GM18499 (cell line): ENCODE results near the gene PADI4.

ENCODE experiments used
- ATAC-seq: cut with Tn5 transposase; IDR thresholded peaks from one replicate; pipeline ENCODE4 v1.9.1; 2021; ENCODE audit warnings: moderate number of reproducible peaks; ENCODE audit not compliant: insufficient read depth, unreplicated experiment

PADI4 gene

GRCh38 chr1:17281775-17282181 lies 26.2 kb upstream of the PADI4 start:
- ATAC-seq = no peak

- ATAC-seq = no peak
Measured at GRCh38 chr1:17282836-17283235, 25.2 kb upstream of the PADI4 start.

- no peak for ATAC-seq
Measured at GRCh38 chr1:17286646-17287045, 21.4 kb upstream of the PADI4 start.

- ATAC-seq = no peak
Measured at GRCh38 chr1:17287130-17287776, 20.7 kb upstream of the PADI4 start.

- ATAC-seq = no peak
Measured at GRCh38 chr1:17289721-17290120, 18.3 kb upstream of the PADI4 start.

- ATAC-seq = no peak
Measured at GRCh38 chr1:17290553-17290952, 17.4 kb upstream of the PADI4 start.

- no peak for ATAC-seq
Measured at GRCh38 chr1:17292299-17293160, 15.5 kb upstream of the PADI4 start.

- no peak for ATAC-seq
Measured at GRCh38 chr1:17293681-17294425, 14.1 kb upstream of the PADI4 start.

- no peak for ATAC-seq
Measured at GRCh38 chr1:17295292-17295691, 12.7 kb upstream of the PADI4 start.

GRCh38 chr1:17296086-17296485 lies 11.9 kb upstream of the PADI4 start:
- no peak for ATAC-seq

- no peak for ATAC-seq
Measured at GRCh38 chr1:17297991-17298390, 10.0 kb upstream of the PADI4 start.

- ATAC-seq = no peak
Measured at GRCh38 chr1:17301767-17302166, 6.2 kb upstream of the PADI4 start.

GRCh38 chr1:17304151-17304825 lies 3.7 kb upstream of the PADI4 start:
- ATAC-seq = no peak

GRCh38 chr1:17304826-17305175 lies 3.2 kb upstream of the PADI4 start:
- ATAC-seq = no peak

- ATAC-seq = no peak
Measured at GRCh38 chr1:17305576-17306095, 2.4 kb upstream of the PADI4 start.

- ATAC-seq = no peak
Measured at GRCh38 chr1:17306407-17306806, 1.6 kb upstream of the PADI4 start.

GRCh38 chr1:17306921-17307320 lies 1.1 kb upstream of the PADI4 start:
- ATAC-seq = no peak

- ATAC-seq = no peak
Measured at GRCh38 chr1:17307329-17307728, 668 bp upstream of the PADI4 start.

- no peak for ATAC-seq
Measured at GRCh38 chr1:17308593-17308992, 596 bp downstream of the PADI4 start.

GRCh38 chr1:17309426-17310067 lies 1.6 kb downstream of the PADI4 start:
- no peak for ATAC-seq
